ENCODE measurements around the gene SLC22A5. TPM values are rescaled to one million over a fixed set of nuclear protein-coding genes. Genes with fewer than 3 reads are reported as not detected.
"Not testable (repeated sequence)": the region's sequence is repeated elsewhere in the genome, so short reads cannot be mapped to it uniquely, and the experiment has no call there.

Gene SLC22A5
- polyA plus RNA-seq, 1 donor = 14.9 TPM

DNA sequence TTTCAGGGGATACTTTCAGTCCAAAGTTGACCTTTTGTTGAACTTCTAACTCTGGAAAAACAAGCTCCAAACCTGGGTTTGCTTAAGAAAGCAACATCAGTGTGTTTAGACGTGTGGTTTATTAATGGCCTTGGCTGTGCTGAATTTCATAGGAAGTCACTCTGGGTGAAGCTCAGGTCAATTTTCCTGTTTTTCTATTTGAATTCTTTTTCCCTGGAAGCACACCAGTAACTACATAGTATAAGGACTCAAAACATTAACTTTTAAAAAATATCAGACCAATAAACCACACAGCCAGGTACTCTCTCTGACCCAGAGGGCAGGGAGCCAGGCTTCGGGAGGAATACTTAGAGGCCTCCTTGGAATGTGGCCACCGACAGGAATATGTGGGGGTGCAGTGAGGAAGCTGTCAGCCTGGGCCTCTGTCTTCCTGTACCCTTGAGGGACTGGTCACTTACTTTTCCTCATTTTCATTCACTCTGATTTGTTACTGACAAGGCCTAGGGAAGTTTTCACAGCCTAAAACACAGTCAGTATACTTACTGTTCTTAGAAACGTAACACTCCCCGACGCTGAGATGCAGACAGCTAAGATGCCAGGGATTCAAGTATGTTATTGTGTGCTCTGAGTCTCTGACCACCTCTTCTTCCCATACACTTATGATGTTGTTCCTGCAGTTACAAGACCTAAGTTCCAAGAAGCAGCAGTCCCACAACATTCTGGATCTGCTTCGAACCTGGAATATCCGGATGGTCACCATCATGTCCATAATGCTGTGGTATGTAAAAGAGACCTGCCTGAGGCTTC is 18.9 kb downstream of the SLC22A5 start:
- no peak for DNase-seq (ENCODE audit: low read depth)

- no peak for DNase-seq (ENCODE audit: low read depth)
Observed at GRCh38 chr5:132389051-132389331, 19.5 kb downstream of the SLC22A5 start.

GRCh38 chr5:132389585-132390286 is 20.2 kb downstream of the SLC22A5 start:
- DNase-seq (ENCODE audit: low read depth) = no peak

- no peak for DNase-seq (ENCODE audit: low read depth)
Observed at GRCh38 chr5:132391247-132391646, 21.7 kb downstream of the SLC22A5 start.

GRCh38 chr5:132391870-132392269 is 22.4 kb downstream of the SLC22A5 start:
- no peak for DNase-seq (ENCODE audit: low read depth)

DNA sequence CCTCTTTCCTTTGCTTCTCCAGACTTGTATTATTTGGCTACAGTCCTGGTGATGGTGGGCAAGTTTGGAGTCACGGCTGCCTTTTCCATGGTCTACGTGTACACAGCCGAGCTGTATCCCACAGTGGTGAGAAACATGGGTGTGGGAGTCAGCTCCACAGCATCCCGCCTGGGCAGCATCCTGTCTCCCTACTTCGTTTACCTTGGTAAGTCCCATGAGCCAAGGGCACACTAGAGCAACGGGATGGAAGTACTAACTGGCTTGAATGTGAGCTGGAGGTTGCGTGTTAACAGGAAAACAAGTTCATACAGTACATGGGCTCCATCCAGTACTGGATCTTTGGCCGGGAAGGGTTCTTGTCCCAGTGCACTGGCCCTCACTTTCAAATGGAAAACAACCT is 22.9 kb downstream of the SLC22A5 start:
- no peak for DNase-seq (ENCODE audit: low read depth)

- DNase-seq (ENCODE audit: low read depth) = no peak
Observed at GRCh38 chr5:132392978-132393825, 23.7 kb downstream of the SLC22A5 start.

- no peak for DNase-seq (ENCODE audit: low read depth)
Observed at GRCh38 chr5:132394667-132395259, 25.3 kb downstream of the SLC22A5 start.

- DNase-seq (ENCODE audit: low read depth) = no peak
Observed at GRCh38 chr5:132396589-132397031, 27.1 kb downstream of the SLC22A5 start.

DNA sequence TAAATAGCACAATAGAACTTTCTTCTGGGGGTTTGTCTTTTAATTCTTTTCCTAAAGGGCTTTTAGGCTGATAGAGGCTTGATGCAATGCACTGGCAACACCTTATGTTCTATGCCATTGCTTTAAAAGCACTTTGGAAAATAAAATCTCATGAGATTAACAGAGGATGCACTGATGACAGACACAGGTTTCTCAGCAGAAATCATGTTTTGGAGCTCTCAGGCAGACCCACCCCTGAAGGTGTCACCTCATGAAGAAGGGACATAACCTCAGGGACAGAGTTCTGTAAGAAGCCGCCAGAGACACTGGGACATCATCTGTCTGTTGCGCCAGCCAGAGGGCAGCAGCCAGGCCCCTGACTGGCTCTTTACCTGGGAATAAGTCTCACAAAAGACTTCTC is 27.7 kb downstream of the SLC22A5 start:
- no peak for DNase-seq (ENCODE audit: low read depth)

DNA sequence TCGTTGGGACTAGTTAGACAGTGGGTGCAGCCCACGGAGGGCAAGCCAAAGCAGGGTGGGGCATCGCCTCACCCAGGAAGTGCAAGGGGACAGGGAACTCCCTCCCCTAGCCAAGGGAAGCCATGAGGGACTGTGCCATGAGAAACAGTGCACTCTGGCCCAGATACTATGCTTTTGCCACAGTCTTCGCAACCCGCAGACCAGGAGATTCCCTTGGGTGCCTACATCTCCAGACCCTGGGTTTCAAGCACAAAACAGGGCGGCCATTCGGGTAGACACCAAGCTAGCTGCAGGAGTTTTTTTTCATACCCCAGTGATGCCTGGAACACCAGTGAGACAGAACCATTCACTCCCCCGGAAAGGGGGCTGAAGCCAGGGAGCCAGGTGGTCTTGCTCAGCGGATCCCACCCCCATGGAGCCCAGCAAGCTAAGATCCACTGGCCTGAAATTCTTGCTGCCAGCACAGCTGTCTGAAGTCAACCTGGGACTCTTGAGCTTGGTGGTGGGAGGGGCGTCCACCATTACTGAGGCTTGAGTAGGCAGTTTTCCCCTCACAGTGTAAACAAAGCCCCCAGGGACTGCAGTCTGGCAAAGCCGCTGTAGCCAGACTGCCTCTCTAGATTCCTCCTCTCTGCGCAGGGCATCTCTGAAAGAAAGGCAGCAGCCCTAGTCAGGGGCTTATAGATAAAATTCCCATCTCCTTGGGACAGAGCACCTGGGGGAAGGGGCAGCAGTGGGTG is 28.6 kb downstream of the SLC22A5 start:
- DNase-seq (ENCODE audit: low read depth) = not testable (repeated sequence)

DNA sequence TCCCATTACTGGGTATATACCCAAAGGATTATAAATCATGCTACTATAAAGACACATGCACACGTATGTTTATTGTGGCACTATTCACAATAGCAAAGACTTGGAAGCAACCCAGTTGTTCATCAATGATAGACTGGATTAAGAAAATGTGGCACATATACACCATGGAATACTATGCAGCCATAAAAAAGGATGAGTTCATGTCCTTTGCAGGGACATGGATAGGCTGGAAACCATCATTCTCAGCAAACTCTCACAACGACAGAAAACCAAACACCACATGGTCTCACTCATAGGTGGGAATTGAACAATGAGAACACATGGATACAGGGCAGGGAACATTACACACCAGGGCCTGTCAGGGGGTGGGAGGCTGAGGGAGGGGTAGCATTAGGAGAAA is 34.5 kb downstream of the SLC22A5 start:
- not testable (repeated sequence) for DNase-seq (ENCODE audit: low read depth)

- no peak for DNase-seq (ENCODE audit: low read depth)
Observed at GRCh38 chr5:132405646-132406045, 36.1 kb downstream of the SLC22A5 start.

- no peak for DNase-seq (ENCODE audit: low read depth)
Observed at GRCh38 chr5:132406144-132406783, 36.8 kb downstream of the SLC22A5 start.

GRCh38 chr5:132407970-132408369 is 38.5 kb downstream of the SLC22A5 start:
- no peak for DNase-seq (ENCODE audit: low read depth)

GRCh38 chr5:132408456-132408855 is 38.9 kb downstream of the SLC22A5 start:
- no peak for DNase-seq (ENCODE audit: low read depth)

- no peak for DNase-seq (ENCODE audit: low read depth)
Observed at GRCh38 chr5:132408965-132409364, 39.5 kb downstream of the SLC22A5 start.

GRCh38 chr5:132410451-132411303 is 41.2 kb downstream of the SLC22A5 start:
- DNase-seq (ENCODE audit: low read depth) = no peak

- no peak for DNase-seq (ENCODE audit: low read depth)
Observed at GRCh38 chr5:132411304-132412013, 41.9 kb downstream of the SLC22A5 start.
